GM19239 (cell line): ENCODE data around the gene PAAF1.
A peak's percentile ranks its signal among the peaks of the same experiment; 100 is the strongest.

Experiments
- DNase-seq: peaks from one replicate; pipeline ENCODE4 v3.0.0; 2011; ENCODE audit warnings: low spot score; ENCODE audit not compliant: insufficient read length
- FAIRE-seq: peaks from 2 replicates; lab custom pipeline; 2011; peaks lifted over from hg19 to GRCh38; lab: Jason Lieb, UNC

PAAF1 gene

GRCh38 chr11:73968356-73968966 lies 91.7 kb downstream of the PAAF1 start:
- FAIRE-seq, result no peak

GRCh38 chr11:73969091-73969490 lies 92.3 kb downstream of the PAAF1 start:
- FAIRE-seq, result no peak
- no peak for DNase-seq

More at GRCh38 chr11:73968356-73968966, 91.7 kb downstream of the PAAF1 start:
- DNase-seq, result no peak

GRCh38 chr11:73969991-73970800 lies 93.4 kb downstream of the PAAF1 start:
- DNase-seq (no peak), FAIRE-seq (no peak)

- DNase-seq (no peak), FAIRE-seq (no peak)
These were observed 94.4 kb downstream of the PAAF1 start for GRCh38 chr11:73971175-73971719.

GRCh38 chr11:73972187-73972586 lies 95.4 kb downstream of the PAAF1 start:
- FAIRE-seq, result no peak

GRCh38 chr11:73972620-73973449 lies 96.0 kb downstream of the PAAF1 start:
- DNase-seq, result no peak

More at GRCh38 chr11:73972187-73972586, 95.4 kb downstream of the PAAF1 start:
- no peak for DNase-seq

GRCh38 chr11:73974604-73975478 lies 98.0 kb downstream of the PAAF1 start:
- FAIRE-seq, result no peak
- DNase-seq, result no peak

More at GRCh38 chr11:73972620-73973449, 96.0 kb downstream of the PAAF1 start:
- no peak for FAIRE-seq

GRCh38 chr11:73975479-73975757 lies 98.6 kb downstream of the PAAF1 start:
- FAIRE-seq (no peak), DNase-seq (no peak)

GRCh38 chr11:73976451-73977151 lies 99.8 kb downstream of the PAAF1 start:
- DNase-seq (no peak), FAIRE-seq (no peak)

GRCh38 chr11:73977856-73978519 lies 101.2 kb downstream of the PAAF1 start:
- DNase-seq (no peak), FAIRE-seq (no peak)

- FAIRE-seq, result no peak
- no peak for DNase-seq
These were observed 101.8 kb downstream of the PAAF1 start for GRCh38 chr11:73978576-73979086.

- peak; percentile 81 for DNase-seq
- FAIRE-seq, result peak; percentile 83
These were observed 103.5 kb downstream of the PAAF1 start for GRCh38 chr11:73980001-73980961.
